Lower leg skin (tissue), 4 donors: ENCODE results near the gene MYCBP2. TPM values are rescaled to one million over a fixed set of nuclear protein-coding genes. Genes with fewer than 3 reads are reported as not detected.

ENCODE experiments used
- DNase-seq, 2 donors: peaks; one replicate each; pipeline ENCODE4 v3.0.0-alpha.2; 2019; ENCODE audit warnings: low spot score in 2 of 2
- H3K4me3 ChIP-seq: fragments of 200-600 bp; sonication (generic); 2 replicates; pipeline ENCODE4 v1.5.1; 2017; ENCODE audit warnings: mild to moderate bottlenecking, low read depth; ENCODE audit not compliant: poor library complexity, severe bottlenecking
- POLR2A ChIP-seq, 2 donors: fragments of 450-650 bp; IDR thresholded peaks; one replicate each; pipeline ENCODE4 v1.6.1; 2016 to 2017; ENCODE audit warnings: antibody characterized with exemption in 2 of 2, mild to moderate bottlenecking in 1 of 2, moderate library complexity in 1 of 2
- WGBS, 2 donors: methylation state at CpG; one replicate each; pipeline ENCODE4 v1.1.5; 2018; 5-methylcytosine and 5-hydroxymethylcytosine counted together
- intact Hi-C: fragments of 100-400 bp; cut with DNase I; formaldehyde crosslinking; loops from one replicate; pipeline ENCODE4 v1.15.0; 2023; ENCODE audit warnings: low total_unique reads
- total RNA-seq, 4 donors: library from RNA; depleted of rRNA; stranded (reverse); fragments of >200 nt; gene quantifications; one replicate each; pipeline ENCODE4 v1.1.0, GENCODE V29; 2016
- TF ChIP-seq, protein P1 (sequence below), 3 donors: fragments of 450-650 bp; IDR thresholded peaks; one replicate each; pipeline ENCODE4 v1.5.1; 2016; ENCODE audit warnings: antibody characterized with exemption in 3 of 3, mild to moderate bottlenecking in 3 of 3, moderate library complexity in 2 of 3

Gene MYCBP2
- total RNA-seq, 4 donors from 2014 or later = 189 to 242 (median 231) TPM

DNA sequence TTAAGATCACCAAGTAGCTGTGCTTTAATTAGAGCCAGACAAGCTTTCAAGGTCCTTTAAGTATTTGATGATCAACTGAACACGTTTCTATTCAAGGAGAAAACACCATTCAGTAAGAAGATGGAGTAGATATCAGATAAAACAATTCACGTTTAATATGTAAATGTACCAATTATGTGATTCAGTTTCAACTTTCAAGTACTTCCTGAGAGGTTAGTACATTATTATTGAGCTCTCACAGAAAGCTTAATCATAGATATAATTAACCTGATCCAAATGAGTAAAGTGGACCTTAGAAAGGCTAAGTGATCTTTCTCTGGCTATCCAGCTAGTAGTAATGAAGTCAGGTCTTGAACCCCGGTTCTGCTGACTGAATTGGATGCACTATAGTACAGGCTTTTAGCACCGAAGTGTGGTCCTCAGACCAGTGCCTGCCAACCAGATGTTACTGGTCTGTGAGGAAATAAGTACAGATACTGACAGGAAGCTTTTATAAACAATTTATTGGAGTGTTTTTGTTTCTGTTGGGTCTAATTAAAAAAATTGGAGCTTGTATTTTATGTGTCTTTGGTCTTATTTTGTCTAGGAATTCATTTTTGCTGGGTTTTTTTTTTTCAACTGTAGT lies 324.8 kb downstream of the MYCBP2 start:
- 37 to 41% methylated on average over 4 of the region's 4 CpGs for WGBS, 2 donors
- intact Hi-C loops = no loop called here
- no peak for TF ChIP-seq POLR2A (IDR thresholded peaks at IDR 0.05)
- TF ChIP-seq, protein P1, sequence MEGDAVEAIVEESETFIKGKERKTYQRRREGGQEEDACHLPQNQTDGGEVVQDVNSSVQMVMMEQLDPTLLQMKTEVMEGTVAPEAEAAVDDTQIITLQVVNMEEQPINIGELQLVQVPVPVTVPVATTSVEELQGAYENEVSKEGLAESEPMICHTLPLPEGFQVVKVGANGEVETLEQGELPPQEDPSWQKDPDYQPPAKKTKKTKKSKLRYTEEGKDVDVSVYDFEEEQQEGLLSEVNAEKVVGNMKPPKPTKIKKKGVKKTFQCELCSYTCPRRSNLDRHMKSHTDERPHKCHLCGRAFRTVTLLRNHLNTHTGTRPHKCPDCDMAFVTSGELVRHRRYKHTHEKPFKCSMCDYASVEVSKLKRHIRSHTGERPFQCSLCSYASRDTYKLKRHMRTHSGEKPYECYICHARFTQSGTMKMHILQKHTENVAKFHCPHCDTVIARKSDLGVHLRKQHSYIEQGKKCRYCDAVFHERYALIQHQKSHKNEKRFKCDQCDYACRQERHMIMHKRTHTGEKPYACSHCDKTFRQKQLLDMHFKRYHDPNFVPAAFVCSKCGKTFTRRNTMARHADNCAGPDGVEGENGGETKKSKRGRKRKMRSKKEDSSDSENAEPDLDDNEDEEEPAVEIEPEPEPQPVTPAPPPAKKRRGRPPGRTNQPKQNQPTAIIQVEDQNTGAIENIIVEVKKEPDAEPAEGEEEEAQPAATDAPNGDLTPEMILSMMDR (IDR thresholded peaks at IDR 0.05) = no peak
- no peak for DNase-seq
- no peak overlapping the region for H3K4me3 ChIP-seq

DNA sequence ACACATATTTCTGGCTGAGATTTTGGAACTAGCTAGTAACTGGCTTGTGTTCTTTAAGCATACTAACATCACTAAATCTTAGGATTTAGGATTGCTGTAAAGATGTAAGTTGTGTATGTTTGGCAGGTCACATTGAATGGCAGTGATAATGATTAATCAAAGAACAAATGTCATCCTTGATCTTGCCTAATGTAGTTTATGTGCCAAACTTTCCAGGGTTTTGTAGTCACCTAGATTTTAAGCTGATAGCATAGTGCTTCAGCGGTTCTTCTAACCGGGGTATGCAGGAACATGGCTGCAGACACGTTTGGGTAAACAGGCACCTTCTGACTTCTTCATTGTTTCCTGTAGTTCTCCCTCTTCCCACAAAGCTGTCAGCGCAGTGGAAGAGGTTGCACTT lies 325.4 kb downstream of the MYCBP2 start:
- TF ChIP-seq, protein P1 (IDR thresholded peaks at IDR 0.05) = no peak
- TF ChIP-seq POLR2A (IDR thresholded peaks at IDR 0.05) = no peak
- intact Hi-C loops = no loop called here

DNA sequence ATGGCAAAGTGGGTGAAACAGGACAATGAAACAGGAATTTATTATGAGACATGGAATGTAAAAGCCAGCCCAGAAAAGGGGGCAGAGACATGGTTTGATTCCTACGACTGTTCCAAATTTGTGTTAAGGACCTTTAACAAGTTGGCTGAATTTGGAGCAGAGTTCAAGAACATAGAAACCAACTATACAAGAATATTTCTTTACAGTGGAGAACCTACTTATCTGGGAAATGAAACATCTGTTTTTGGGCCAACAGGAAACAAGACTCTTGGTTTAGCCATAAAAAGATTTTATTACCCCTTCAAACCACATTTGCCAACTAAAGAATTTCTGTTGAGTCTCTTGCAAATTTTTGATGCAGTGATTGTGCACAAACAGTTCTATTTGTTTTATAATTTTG lies 326.4 kb downstream of the MYCBP2 start:
- 50 to 68% methylated on average over 1 of the region's 1 CpG for WGBS, 2 donors
- H3K4me3 ChIP-seq = no peak overlapping the region
- intact Hi-C loops = no loop called here
- DNase-seq = no peak
- TF ChIP-seq POLR2A (IDR thresholded peaks at IDR 0.05) = no peak

More for the DNA sequence above, 325.4 kb downstream of the MYCBP2 start:
- WGBS, 2 donors = 56 to 63% methylated on average over 4 of the region's 4 CpGs
- no peak for DNase-seq
- no peak overlapping the region for H3K4me3 ChIP-seq

Other genes starting within 250 kb of the MYCBP2 start
- 100 to 1,000 TPM; 298 to 628 (median 352) TPM for gene SCEL, start 208.6 kb upstream of the MYCBP2 start, total RNA-seq